Subcutaneous adipose tissue (tissue), 4 donors: ENCODE data around the gene EIF4A2. TPM values are rescaled to one million over a fixed set of nuclear protein-coding genes. Genes with fewer than 3 reads are reported as not detected.

Source experiments
- CTCF ChIP-seq: fragments of 450-650 bp; IDR thresholded peaks from one replicate; pipeline ENCODE4 v1.5.1; 2016; ENCODE audit warnings: low read depth, mild to moderate bottlenecking, control low read depth, antibody characterized with exemption, moderate library complexity
- total RNA-seq, 4 donors: library from RNA; depleted of rRNA; stranded (reverse); fragments of >200 nt; gene quantifications; one replicate each; pipeline ENCODE4 v1.1.0, GENCODE V29; 2016

The EIF4A2 gene
- total RNA-seq, 4 donors from 2014 or later: 320 to 423 (median 376) TPM

GRCh38 chr3:186785495-186786018 lies 2.2 kb downstream of the EIF4A2 start:
- no peak for TF ChIP-seq CTCF

DNA sequence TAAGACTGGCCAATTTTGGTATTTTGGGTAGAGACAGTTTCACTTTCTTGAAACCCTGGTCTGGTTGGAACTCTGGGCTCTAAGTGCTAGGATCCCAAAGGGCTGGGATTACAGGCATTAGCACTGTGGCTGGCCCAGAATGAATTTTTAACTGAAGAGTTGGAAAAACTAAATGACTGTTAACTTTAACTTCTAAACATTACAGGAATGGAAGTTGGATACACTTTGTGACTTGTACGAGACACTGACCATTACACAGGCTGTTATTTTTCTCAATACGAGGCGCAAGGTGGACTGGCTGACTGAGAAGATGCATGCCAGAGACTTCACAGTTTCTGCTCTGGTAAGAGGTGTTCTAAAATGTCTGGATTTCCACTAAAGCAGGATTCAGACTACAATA lies 3.5 kb downstream of the EIF4A2 start:
- no peak for TF ChIP-seq CTCF

DNA sequence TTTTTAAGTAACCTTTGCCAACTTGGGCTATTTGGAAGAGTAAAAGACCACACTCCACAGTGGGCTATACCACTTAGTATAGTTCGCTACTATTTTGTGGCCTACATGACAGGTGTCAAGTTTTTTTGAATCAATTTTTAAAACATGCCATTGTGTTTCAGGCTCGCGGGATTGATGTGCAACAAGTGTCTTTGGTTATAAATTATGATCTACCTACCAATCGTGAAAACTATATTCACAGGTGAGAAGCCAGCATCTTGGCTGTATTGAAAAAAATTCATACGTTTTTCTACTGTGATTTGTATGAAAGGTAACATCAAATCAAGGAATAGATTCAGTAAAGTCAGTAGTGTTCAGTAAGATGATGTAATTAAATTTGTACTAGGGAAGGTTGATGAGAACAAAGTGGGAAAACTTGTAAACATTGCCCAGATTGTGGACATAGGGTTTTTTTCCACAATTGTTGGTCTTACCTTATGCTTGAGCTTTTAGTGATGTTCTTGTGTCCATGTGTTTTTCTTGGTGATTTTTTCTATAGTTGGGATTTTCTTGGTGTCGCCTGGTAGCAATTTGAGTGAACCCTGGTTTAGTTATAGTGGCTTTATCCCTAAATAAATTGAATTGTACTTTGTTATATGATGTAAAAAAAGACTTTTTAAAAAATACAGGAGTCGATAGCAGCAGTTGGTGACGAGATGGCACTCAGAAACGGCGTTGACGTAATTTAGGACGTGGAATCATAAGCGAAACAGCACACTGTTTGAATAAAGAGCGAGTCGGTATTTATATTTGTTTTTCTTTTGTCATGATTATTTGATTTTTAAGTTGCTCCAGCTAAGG lies 4.5 kb downstream of the EIF4A2 start:
- TF ChIP-seq CTCF: no peak

GRCh38 chr3:186788482-186789370 lies 5.3 kb downstream of the EIF4A2 start:
- no peak for TF ChIP-seq CTCF

- no peak for TF ChIP-seq CTCF
Observed at GRCh38 chr3:186789554-186790260, 6.3 kb downstream of the EIF4A2 start.

DNA sequence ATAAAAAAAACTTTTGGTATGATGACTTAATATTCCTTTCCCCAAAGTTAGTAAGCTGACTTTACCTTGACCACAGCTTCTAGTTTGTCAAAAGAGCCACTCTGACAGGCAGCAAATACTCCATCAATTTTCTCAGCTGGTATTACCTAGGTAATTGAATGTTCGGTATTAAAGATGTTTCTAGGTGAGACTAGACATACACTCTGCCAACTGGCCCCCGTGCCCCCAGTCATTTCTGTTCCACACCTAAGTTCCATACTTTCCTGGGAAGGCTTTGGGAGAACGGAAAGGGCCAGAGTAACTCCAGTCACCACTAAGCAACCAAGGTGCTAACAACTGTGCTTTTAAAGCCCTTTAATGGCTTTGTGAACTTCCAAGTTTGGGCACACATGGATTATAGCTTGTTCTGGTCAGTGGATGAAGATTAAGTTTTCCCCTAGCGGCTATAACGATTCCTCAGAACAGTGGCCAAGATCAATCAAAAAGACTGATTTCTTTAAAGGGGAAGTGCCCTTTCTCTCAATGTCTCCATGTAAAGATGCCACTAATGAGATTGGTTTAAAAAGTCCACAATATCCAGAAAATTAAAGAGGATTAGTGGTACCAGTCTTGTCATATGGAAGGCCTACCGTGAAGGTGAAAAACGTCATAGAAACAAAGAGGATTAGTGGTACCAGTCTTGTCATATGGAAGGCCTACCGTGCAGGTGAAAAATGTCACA lies 7.0 kb downstream of the EIF4A2 start:
- TF ChIP-seq CTCF: no peak
